ENCODE measurements around the gene MARCHF3.

DNA sequence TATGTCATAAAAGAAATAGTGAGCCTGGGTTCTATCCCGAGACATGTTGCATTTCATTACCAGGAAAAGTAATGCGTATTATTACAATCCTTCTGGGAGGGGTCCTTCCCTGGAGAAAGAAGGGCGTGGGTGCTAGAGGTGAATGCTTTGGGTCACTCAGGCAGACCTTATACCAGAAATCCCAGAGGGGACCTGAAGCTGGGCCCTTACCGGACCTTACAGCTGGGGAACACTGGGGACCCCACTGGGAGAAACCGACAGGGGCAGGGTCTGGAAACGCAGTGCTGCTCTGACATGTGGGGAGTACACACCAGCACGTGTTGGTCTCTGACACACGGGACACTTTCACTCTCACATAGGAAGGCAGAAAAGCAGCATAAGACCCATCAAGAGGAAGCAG lies 182.1 kb downstream of the MARCHF3 start:
- TF ChIP-seq, protein P1, sequence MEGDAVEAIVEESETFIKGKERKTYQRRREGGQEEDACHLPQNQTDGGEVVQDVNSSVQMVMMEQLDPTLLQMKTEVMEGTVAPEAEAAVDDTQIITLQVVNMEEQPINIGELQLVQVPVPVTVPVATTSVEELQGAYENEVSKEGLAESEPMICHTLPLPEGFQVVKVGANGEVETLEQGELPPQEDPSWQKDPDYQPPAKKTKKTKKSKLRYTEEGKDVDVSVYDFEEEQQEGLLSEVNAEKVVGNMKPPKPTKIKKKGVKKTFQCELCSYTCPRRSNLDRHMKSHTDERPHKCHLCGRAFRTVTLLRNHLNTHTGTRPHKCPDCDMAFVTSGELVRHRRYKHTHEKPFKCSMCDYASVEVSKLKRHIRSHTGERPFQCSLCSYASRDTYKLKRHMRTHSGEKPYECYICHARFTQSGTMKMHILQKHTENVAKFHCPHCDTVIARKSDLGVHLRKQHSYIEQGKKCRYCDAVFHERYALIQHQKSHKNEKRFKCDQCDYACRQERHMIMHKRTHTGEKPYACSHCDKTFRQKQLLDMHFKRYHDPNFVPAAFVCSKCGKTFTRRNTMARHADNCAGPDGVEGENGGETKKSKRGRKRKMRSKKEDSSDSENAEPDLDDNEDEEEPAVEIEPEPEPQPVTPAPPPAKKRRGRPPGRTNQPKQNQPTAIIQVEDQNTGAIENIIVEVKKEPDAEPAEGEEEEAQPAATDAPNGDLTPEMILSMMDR (IDR thresholded peaks at IDR 0.05): no peak
- TF ChIP-seq POLR2A (IDR thresholded peaks at IDR 0.05): no peak
